Measurements from ENCODE around the gene DDIT4L.

DNA sequence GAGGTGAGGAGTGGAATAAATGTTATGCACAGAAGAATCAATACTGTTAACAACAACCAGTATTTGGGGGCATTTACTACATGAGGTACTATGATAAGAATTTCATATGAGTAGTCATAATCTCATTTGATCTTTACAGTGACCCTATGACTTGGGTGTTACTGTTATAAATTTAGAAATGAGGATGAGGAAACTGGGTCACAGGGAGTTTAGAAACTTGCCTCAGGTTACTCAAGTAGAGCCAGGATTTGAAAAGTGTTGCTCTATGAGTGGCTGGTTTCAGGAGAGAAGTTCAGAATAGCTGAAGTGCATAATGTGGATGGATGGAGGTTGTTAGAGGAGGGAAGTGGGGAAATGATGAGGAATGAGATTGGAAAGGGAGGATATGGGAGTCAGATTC lies 16.6 kb upstream of the DDIT4L start:
- TF ChIP-seq, protein P1, sequence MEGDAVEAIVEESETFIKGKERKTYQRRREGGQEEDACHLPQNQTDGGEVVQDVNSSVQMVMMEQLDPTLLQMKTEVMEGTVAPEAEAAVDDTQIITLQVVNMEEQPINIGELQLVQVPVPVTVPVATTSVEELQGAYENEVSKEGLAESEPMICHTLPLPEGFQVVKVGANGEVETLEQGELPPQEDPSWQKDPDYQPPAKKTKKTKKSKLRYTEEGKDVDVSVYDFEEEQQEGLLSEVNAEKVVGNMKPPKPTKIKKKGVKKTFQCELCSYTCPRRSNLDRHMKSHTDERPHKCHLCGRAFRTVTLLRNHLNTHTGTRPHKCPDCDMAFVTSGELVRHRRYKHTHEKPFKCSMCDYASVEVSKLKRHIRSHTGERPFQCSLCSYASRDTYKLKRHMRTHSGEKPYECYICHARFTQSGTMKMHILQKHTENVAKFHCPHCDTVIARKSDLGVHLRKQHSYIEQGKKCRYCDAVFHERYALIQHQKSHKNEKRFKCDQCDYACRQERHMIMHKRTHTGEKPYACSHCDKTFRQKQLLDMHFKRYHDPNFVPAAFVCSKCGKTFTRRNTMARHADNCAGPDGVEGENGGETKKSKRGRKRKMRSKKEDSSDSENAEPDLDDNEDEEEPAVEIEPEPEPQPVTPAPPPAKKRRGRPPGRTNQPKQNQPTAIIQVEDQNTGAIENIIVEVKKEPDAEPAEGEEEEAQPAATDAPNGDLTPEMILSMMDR (conservative IDR thresholded peaks at IDR 0.05 in 1 of 2, IDR thresholded peaks at IDR 0.05 in 1 of 2; ENCODE audit: low read depth in 1 of 2, low read length in 2 of 2): no peak
- no peak for TF ChIP-seq EZH2 (IDR thresholded peaks at IDR 0.05; ENCODE audit: low read length, missing control alignments)
